ENCODE data around the gene ARPC5. TPM values are rescaled to one million over a fixed set of nuclear protein-coding genes. Genes with fewer than 3 reads are reported as not detected.

ARPC5 gene
- total RNA-seq, 1 donor from 2014 or later = 163 TPM

DNA sequence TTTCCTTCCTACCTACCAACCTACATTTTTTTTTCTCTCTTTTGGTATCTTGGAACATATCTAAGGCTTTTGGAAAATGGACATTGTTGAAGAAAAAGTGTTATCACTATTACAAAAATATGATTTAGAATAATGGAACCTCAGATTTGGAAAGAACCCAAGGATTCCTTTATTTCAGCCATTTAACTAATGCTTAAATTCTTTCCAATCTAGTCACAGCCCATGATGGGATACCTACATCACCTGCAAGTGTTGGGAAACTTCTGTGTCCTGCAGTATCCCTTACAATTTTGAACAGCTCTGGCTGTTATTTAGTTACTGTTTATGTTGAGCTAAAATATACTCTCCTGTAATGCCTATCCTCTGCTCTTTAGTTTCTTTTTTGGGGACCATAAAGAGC is 39.8 kb upstream of the ARPC5 start:
- TF ChIP-seq, protein P1, sequence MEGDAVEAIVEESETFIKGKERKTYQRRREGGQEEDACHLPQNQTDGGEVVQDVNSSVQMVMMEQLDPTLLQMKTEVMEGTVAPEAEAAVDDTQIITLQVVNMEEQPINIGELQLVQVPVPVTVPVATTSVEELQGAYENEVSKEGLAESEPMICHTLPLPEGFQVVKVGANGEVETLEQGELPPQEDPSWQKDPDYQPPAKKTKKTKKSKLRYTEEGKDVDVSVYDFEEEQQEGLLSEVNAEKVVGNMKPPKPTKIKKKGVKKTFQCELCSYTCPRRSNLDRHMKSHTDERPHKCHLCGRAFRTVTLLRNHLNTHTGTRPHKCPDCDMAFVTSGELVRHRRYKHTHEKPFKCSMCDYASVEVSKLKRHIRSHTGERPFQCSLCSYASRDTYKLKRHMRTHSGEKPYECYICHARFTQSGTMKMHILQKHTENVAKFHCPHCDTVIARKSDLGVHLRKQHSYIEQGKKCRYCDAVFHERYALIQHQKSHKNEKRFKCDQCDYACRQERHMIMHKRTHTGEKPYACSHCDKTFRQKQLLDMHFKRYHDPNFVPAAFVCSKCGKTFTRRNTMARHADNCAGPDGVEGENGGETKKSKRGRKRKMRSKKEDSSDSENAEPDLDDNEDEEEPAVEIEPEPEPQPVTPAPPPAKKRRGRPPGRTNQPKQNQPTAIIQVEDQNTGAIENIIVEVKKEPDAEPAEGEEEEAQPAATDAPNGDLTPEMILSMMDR (IDR thresholded peaks at IDR 0.05; ENCODE audit: insufficient read depth, low read length, poor library complexity, severe bottlenecking) = no peak
- Histone ChIP-seq H3K36me3 (ENCODE audit: control insufficient read depth, insufficient read depth, low read length) (no peaks in the 10 kb centered on the region), H3K27me3 (ENCODE audit: control insufficient read depth, insufficient read depth, low read length) (no peaks in the 10 kb centered on the region), H3K4me3 (ENCODE audit: low read depth, low read length) (no peak overlapping the region)
- DNase-seq (ENCODE audit: low read depth) = no peak

DNA sequence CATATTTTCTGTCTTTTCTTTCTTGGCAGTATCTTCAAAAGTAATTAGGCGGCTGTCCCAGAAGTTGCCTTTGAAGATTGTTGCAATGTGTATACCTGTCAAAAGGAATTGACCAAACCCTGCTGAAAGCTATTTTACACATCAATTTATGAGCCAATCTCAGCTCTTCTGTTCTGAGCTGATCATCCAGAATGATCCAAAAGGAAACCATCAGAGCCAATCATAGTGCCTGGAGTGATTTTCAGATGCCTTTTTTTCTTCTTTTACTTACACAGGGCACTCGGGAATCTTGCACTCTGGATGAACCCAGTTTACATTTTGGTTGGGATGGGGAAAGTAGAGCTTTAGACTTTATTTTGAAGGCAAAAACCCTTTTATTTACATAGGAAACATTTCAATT is 39.3 kb upstream of the ARPC5 start:
- DNase-seq (ENCODE audit: low read depth) = no peak
- Histone ChIP-seq H3K36me3 (ENCODE audit: control insufficient read depth, insufficient read depth, low read length) (no peaks in the 10 kb centered on the region), H3K4me3 (ENCODE audit: low read depth, low read length) (no peak overlapping the region), H3K27me3 (ENCODE audit: control insufficient read depth, insufficient read depth, low read length) (no peaks in the 10 kb centered on the region)
- TF ChIP-seq, protein P1 (IDR thresholded peaks at IDR 0.05; ENCODE audit: insufficient read depth, low read length, poor library complexity, severe bottlenecking) = no peak

DNA sequence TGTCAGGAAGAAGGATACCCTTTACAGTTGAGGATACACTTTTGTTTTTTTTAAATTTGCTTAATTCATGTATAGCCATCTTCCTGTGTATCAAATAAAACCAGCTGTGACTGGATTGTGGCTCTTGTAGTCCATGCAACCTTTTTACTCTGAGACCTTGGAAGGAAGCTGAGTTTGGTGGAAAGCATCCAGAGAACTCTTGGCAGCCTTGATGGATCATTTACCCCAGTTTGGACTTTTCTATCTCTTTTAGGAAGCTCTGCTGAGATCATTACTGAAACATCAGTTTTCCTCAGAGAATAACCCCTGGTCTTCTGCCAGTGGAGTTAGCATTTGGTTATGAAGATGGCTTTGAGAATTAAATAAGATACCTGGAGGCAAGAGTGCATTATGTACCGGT is 38.8 kb upstream of the ARPC5 start:
- H3K4me3 ChIP-seq (ENCODE audit: low read depth, low read length) = no peak overlapping the region
- TF ChIP-seq, protein P1 (IDR thresholded peaks at IDR 0.05; ENCODE audit: insufficient read depth, low read length, poor library complexity, severe bottlenecking) = no peak
- no peaks in the 10 kb centered on the region for H3K27me3 ChIP-seq (ENCODE audit: control insufficient read depth, insufficient read depth, low read length)
- DNase-seq (ENCODE audit: low read depth) = no peak
- no peaks in the 10 kb centered on the region for H3K36me3 ChIP-seq (ENCODE audit: control insufficient read depth, insufficient read depth, low read length)

DNA sequence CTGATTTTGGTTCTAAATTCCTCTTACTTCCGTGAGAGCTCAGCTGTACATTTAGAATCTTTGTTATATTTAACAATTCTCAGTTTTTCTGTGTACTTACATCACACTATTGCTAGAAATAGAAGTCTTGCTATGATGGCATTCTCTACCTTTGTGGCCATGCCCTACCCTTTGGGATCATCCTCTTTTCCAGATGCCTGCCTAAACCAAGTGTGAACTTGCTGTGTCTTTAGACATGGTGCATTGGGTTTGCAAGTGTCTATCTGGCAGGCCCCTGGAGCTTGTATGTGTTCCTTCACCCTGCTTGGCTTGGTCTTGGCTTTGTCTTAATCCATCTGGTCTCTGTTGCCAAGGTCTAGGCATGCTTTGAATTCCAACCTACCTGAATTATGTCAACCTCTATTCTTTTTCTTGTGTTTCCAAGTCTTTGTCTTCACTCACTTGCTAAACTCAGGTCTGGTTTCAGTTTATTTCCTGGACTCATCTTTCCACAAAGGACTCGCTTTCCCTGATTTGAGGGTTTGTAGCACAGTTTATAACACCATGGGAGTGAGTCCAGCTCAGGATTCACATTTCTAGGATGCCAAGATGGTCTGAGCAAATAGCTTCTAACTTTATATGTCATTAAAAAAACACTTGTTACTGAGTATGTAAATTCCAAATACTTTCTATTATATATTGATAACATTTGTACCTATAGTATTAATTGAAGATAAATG is 38.2 kb upstream of the ARPC5 start:
- H3K27me3 ChIP-seq (ENCODE audit: control insufficient read depth, insufficient read depth, low read length) = no peaks in the 10 kb centered on the region
- TF ChIP-seq, protein P1 (IDR thresholded peaks at IDR 0.05; ENCODE audit: insufficient read depth, low read length, poor library complexity, severe bottlenecking) = no peak
- DNase-seq (ENCODE audit: low read depth) = no peak

DNA sequence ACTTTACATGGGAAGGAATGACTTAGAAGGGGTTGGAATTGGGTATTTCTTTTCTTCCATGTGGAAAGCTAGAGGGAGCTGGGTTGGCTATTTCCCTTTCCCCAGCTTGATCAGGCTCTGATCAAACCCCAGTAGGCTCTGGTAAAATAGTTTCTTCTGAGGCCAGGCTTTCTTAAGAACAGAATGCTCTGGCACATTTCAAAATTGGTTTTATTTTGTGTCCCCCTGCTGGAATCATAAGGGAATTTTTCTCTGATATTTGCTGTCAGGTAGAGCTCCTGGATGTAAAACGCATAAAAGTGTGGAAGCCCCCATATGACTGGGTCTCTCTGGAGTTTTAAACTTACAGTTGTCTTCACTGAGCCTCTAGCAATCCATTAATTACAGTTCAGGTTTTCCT is 34.6 kb upstream of the ARPC5 start:
- DNase-seq (ENCODE audit: low read depth) = no peak
- H3K36me3 ChIP-seq (ENCODE audit: control insufficient read depth, insufficient read depth, low read length) = no peaks in the 10 kb centered on the region

More for the DNA sequence above, 38.2 kb upstream of the ARPC5 start:
- H3K36me3 ChIP-seq (ENCODE audit: control insufficient read depth, insufficient read depth, low read length) = no peaks in the 10 kb centered on the region
- H3K4me3 ChIP-seq (ENCODE audit: low read depth, low read length) = no peak overlapping the region

More for the DNA sequence above, 34.6 kb upstream of the ARPC5 start:
- no peak overlapping the region for H3K4me3 ChIP-seq (ENCODE audit: low read depth, low read length)
- no peaks in the 10 kb centered on the region for H3K27me3 ChIP-seq (ENCODE audit: control insufficient read depth, insufficient read depth, low read length)
- TF ChIP-seq, protein P1 (IDR thresholded peaks at IDR 0.05; ENCODE audit: insufficient read depth, low read length, poor library complexity, severe bottlenecking) = no peak

Data from kidney epithelial cell (primary cell).